Neuronal stem cell (in vitro differentiated cells): ENCODE measurements around the gene JUN.
A peak's percentile ranks its signal among the peaks of the same experiment; 100 is the strongest.

ENCODE experiments used
- DNase-seq: peaks from one replicate; pipeline ENCODE4 v3.0.0-alpha.2; 2013; ENCODE audit warnings: low spot score
- H2AFZ ChIP-seq: one replicate; pipeline ENCODE4 v1.6.1; 2013; ENCODE audit warnings: mild to moderate bottlenecking, low read length, inconsistent platforms
- H2AK5ac ChIP-seq: 2 replicates; pipeline ENCODE4 v1.6.1; 2013; ENCODE audit warnings: low read depth, mild to moderate bottlenecking, inconsistent platforms, low read length, moderate library complexity, mixed read lengths
- H2BK120ac ChIP-seq: 2 replicates; pipeline ENCODE4 v1.6.1; 2013; ENCODE audit warnings: low read depth, mild to moderate bottlenecking, inconsistent platforms, low read length, moderate library complexity, mixed read lengths
- H2BK12ac ChIP-seq: one replicate; pipeline ENCODE4 v1.6.1; 2013; ENCODE audit warnings: low read length, inconsistent platforms
- H2BK15ac ChIP-seq: 2 replicates; pipeline ENCODE4 v1.6.1; 2013; ENCODE audit warnings: mild to moderate bottlenecking, low read length, inconsistent platforms, mixed read lengths
- H2BK5ac ChIP-seq: one replicate; pipeline ENCODE4 v1.6.1; 2013; ENCODE audit warnings: inconsistent platforms, mild to moderate bottlenecking, low read length, moderate library complexity
- H3K14ac ChIP-seq: one replicate; pipeline ENCODE4 v1.6.1; 2013; ENCODE audit warnings: low read length, inconsistent platforms
- H3K18ac ChIP-seq: 2 replicates; pipeline ENCODE4 v1.6.1; 2013; ENCODE audit warnings: low read length, inconsistent platforms
- H3K23ac ChIP-seq: 2 replicates; pipeline ENCODE4 v1.6.1; 2013; ENCODE audit warnings: low read depth, mild to moderate bottlenecking, mixed read lengths, low read length, inconsistent platforms; ENCODE audit not compliant: poor library complexity
- H3K27ac ChIP-seq: replicated peaks from 3 replicates; pipeline ENCODE4 v1.5.1; 2013; ENCODE audit warnings: low read length, inconsistent platforms
- H3K27me3 ChIP-seq, 3 experiments: 2 replicates each; pipeline ENCODE4 v1.6.1; 2013; ENCODE audit warnings: low read length in 3 of 3, mild to moderate bottlenecking in 2 of 3, inconsistent platforms in 1 of 3, low read depth in 1 of 3, mixed read lengths in 1 of 3, moderate library complexity in 1 of 3; ENCODE audit not compliant: control insufficient read depth in 3 of 3, insufficient read depth in 3 of 3
- H3K36me3 ChIP-seq, 2 donors: replicated peaks in 1 of 2; 2 replicates each; pipeline ENCODE4 v1.6.1; 2013; ENCODE audit warnings: low read length in 2 of 2; ENCODE audit not compliant: control insufficient read depth in 2 of 2, insufficient read depth in 2 of 2
- H3K4ac ChIP-seq: 2 replicates; pipeline ENCODE4 v1.6.1; 2013; ENCODE audit warnings: inconsistent platforms, mild to moderate bottlenecking, low read length, moderate library complexity
- H3K4me1 ChIP-seq, 2 donors: 1 replicate in 1 of 2; 2 replicates in 1 of 2; pipeline ENCODE4 v1.6.1; 2013; ENCODE audit warnings: low read length in 2 of 2, low read depth in 1 of 2; ENCODE audit not compliant: control insufficient read depth in 2 of 2, insufficient read depth in 1 of 2
- H3K4me2 ChIP-seq: one replicate; pipeline ENCODE4 v1.6.1; 2013; ENCODE audit warnings: mild to moderate bottlenecking, low read length, inconsistent platforms; ENCODE audit not compliant: insufficient read depth, poor library complexity, severe bottlenecking
- H3K4me3 ChIP-seq, 2 donors: 2 replicates each; pipeline ENCODE4 v1.5.1; 2013; ENCODE audit warnings: low read length in 2 of 2, mild to moderate bottlenecking in 2 of 2, inconsistent platforms in 1 of 2, moderate library complexity in 1 of 2
- H3K79me1 ChIP-seq: one replicate; pipeline ENCODE4 v1.6.1; 2013; ENCODE audit warnings: low read depth, mild to moderate bottlenecking, inconsistent platforms, low read length, moderate library complexity
- H3K9ac ChIP-seq: one replicate; pipeline ENCODE4 v1.6.1; 2013; ENCODE audit warnings: mild to moderate bottlenecking, low read depth, low read length, inconsistent platforms; ENCODE audit not compliant: poor library complexity
- H3K9me3 ChIP-seq, 2 donors: replicated peaks in 1 of 2; 2 replicates each; pipeline versions ENCODE3 to v1.6.1; 2013; ENCODE audit warnings: low read length in 2 of 2, mild to moderate bottlenecking in 2 of 2, inconsistent platforms in 1 of 2, low read depth in 1 of 2, mixed read lengths in 1 of 2, moderate library complexity in 1 of 2; ENCODE audit not compliant: control insufficient read depth in 2 of 2, insufficient read depth in 1 of 2
- H4K8ac ChIP-seq: one replicate; pipeline ENCODE4 v1.6.1; 2013; ENCODE audit warnings: low read depth, mild to moderate bottlenecking, inconsistent platforms, low read length, moderate library complexity
- H4K91ac ChIP-seq: one replicate; pipeline ENCODE4 v1.6.1; 2013; ENCODE audit warnings: low read length, low read depth, mild to moderate bottlenecking, inconsistent platforms; ENCODE audit not compliant: poor library complexity
- WGBS, 2 donors: extraction: QIAGEN DNeasy Blood & Tissue Kit; methylation state at CpG; one replicate each; pipeline ENCODE4 v1.1.7; 2013; ENCODE audit warnings: missing lambda C conversion rate in 2 of 2, mixed read lengths in 1 of 2; ENCODE audit not compliant: insufficient read length in 2 of 2, insufficient replicate concordance in 1 of 2; ENCODE audit errors: extremely low coverage in 2 of 2; 5-methylcytosine and 5-hydroxymethylcytosine counted together

Gene JUN

DNA sequence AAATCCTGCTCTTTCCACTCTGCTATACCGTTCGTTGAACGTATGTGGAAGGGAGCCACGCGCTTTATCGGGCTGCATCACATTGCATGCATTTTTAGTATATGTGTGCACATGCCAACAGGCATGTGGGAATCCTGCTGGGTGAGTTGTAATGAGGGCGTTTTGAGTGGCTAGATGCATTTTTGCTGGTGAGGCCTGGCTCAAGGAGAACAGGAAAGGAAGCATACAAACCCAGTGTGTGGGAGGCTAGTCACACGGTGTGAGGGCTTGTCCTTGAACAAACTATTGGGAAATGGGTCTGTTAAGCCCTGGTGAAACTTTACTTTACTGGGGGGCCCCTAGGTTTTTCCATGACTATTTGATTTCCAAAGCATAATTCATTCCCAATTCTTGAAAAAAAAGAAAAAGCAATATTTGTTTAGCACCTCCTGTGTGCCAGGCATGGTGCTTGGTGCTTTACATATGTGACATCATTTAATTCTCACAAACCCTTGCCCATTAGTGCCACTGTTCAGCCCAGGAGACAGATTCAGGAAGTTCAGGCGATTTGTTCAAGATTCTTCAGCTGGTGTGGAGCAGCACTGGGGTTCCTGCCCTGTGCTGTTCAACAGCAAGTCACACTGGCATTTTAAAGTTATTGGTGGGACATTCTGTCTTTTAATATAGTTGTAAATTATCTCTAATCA lies 25.6 kb upstream of the JUN start:
- WGBS, 2 donors = no CpG with 5 or more reads among the region's 9 CpGs
- Histone ChIP-seq H2AFZ (no peak overlapping the region), H3K4me3 (no peak overlapping the region), H2BK120ac (no peak overlapping the region), H4K91ac (no peak overlapping the region), H3K4me2 (no peak overlapping the region), H3K9ac (no peak overlapping the region), H3K27me3 (peaks cover 0 to 8% (median 0%) of the 10 kb centered on the region in 3 experiments), H3K4ac (no peak overlapping the region), H3K79me1 (no peaks in the 10 kb centered on the region), H2BK15ac (no peak overlapping the region), H3K23ac (no peak overlapping the region), H4K8ac (no peak overlapping the region), H3K27ac (no peak overlapping the region), H2AK5ac (no peak overlapping the region), H2BK12ac (no peak overlapping the region), H3K4me1 (peaks cover 0 to 2% of the 10 kb centered on the region in 2 donors), H3K18ac (peak overlapping the region; percentile 54), H3K14ac (no peak overlapping the region), H3K36me3 (no peaks in the 10 kb centered on the region), H2BK5ac (no peak overlapping the region), H3K9me3 (peaks cover 0 to under 1% of the 10 kb centered on the region in 2 donors)
- DNase-seq = no peak

DNA sequence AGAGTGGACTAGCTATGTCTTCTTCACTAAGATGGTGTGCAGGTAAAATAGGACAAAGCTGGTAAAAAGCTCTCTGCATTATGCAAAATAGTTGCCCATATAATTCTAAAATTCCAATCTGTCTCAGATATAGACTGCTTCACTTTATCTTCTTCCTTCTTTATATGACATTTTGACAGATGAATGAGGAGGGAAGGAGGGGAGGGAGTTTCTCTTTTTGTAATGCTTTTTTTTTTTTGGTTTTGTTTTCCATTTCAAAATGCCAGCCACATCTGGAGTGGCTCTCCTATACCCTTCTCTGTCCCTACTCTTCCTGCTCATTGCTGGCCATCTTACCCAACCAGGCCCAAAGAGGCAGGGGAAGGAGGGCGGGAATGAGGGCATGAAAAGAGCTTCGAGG lies 24.2 kb upstream of the JUN start:
- Histone ChIP-seq H3K9ac (no peak overlapping the region), H2AK5ac (no peak overlapping the region), H3K23ac (no peak overlapping the region), H3K27ac (no peak overlapping the region), H3K4ac (no peak overlapping the region), H2BK5ac (no peak overlapping the region), H3K79me1 (no peaks in the 10 kb centered on the region), H3K4me3 (no peak overlapping the region), H3K14ac (no peak overlapping the region), H2BK15ac (no peak overlapping the region), H3K36me3 (no peaks in the 10 kb centered on the region), H2AFZ (no peak overlapping the region), H3K9me3 (no peaks in the 10 kb centered on the region), H3K27me3 (peaks cover 0 to 10% (median 0%) of the 10 kb centered on the region in 3 experiments), H3K18ac (no peak overlapping the region), H3K4me1 (no peaks in the 10 kb centered on the region), H4K91ac (no peak overlapping the region), H2BK12ac (no peak overlapping the region), H4K8ac (no peak overlapping the region), H3K4me2 (no peak overlapping the region), H2BK120ac (no peak overlapping the region)
- DNase-seq = no peak
- WGBS, 2 donors = no CpG with 5 or more reads among the region's 2 CpGs

DNA sequence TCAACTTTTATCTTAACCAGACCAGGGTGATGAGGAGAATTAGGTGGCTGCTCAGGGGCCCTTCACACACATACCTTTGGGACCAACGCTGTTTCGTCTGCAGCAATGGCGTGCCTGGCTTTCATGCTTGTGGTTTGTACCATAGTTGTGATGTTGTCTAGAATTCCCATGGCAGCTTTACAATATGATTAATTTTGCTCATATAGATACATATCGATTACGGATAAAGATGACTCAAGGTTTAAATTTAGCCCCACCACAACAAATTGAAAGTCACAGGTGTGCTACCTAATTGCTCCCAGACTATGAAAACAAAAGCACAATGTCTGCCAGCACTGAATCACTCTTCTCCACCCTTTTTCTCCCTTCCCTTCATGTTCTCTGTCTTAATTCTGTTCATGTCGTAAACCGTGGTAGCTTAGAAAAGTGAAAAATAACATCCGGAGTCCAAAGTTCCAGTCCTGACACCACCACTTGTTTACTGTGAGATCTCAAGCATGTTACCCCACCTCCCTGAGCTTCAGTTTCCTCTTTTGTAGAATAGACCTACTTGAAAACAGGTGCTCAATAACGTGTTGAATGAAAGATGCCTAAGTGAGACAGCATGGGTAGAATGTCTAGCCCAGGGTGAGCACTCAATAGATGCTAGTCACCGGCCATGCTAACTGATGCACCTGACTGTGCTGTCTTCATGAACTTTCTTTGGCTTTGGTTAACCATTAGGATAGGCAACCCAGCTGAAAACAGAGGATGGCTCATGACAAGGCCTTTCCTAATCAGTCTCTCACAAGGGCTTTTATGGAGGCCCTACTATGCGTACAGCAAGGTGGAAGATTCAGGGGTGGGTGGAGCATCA lies 22.1 kb upstream of the JUN start:
- no peaks in the 10 kb centered on the region for H3K79me1 ChIP-seq
- H3K9me3 ChIP-seq = no peaks in the 10 kb centered on the region
- H2AK5ac ChIP-seq = no peak overlapping the region
- H4K8ac ChIP-seq = no peak overlapping the region
- H3K9ac ChIP-seq = no peak overlapping the region
- H4K91ac ChIP-seq = no peak overlapping the region
- H3K18ac ChIP-seq = no peak overlapping the region
- no peak overlapping the region for H3K23ac ChIP-seq
- no peak overlapping the region for H3K4ac ChIP-seq
- no peak overlapping the region for H3K4me2 ChIP-seq
- H3K4me3 ChIP-seq = no peak overlapping the region
- H3K14ac ChIP-seq = no peak overlapping the region
- WGBS, 2 donors = no CpG with 5 or more reads among the region's 11 CpGs
- no peak overlapping the region for H2BK12ac ChIP-seq
- no peak overlapping the region for H2BK15ac ChIP-seq
- DNase-seq = no peak
- no peak overlapping the region for H2BK5ac ChIP-seq
- H3K27ac ChIP-seq = no peak overlapping the region
- no peak overlapping the region for H2BK120ac ChIP-seq
- no peaks in the 10 kb centered on the region for H3K36me3 ChIP-seq
- peaks cover 0 to 1% of the 10 kb centered on the region in 2 donors for H3K4me1 ChIP-seq
- peaks cover 0 to 13% (median 0%) of the 10 kb centered on the region in 3 experiments for H3K27me3 ChIP-seq
- H2AFZ ChIP-seq = no peak overlapping the region

DNA sequence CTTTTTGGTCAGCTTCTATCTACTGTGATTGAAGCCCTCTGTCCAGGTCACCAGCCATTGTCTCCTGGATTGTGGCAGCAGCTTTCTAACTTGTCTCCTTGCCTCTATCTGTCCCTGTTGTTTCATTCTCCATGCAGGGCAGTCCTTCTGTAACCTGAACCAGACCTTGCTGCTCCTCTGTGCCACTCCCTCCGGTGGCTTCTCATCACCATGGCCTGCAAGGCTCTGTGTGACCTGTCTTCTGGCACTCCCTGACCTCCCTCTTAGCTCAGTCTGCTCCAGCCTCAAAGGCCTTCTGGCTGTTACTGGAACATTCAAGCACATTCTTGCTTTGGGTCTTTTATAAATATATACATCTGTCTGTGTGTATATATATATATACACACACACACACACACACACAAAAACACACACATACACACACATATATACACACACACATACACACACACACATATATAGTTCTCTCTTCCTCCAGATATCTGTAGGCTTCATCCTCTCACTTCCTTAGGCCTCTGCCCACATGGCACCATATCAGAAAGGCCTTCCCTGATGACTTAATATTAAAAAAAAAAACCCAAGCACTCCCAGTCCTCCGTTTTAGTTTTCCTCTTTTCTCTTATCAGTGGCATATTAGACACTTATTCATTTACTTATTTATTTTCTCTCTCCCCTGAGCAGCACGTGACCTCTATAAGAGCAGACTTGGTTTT lies 21.2 kb upstream of the JUN start:
- Histone ChIP-seq H3K9me3 (no peaks in the 10 kb centered on the region), H2BK12ac (no peak overlapping the region), H4K8ac (no peak overlapping the region), H3K4me2 (no peak overlapping the region), H3K18ac (no peak overlapping the region), H3K27ac (no peak overlapping the region), H2BK15ac (no peak overlapping the region), H2BK120ac (no peak overlapping the region), H3K27me3 (peaks cover 0 to 12% (median 0%) of the 10 kb centered on the region in 3 experiments), H3K4me3 (no peak overlapping the region), H3K23ac (no peak overlapping the region), H3K9ac (no peak overlapping the region), H3K36me3 (no peaks in the 10 kb centered on the region), H3K4me1 (peaks cover 0 to 1% of the 10 kb centered on the region in 2 donors), H3K4ac (no peak overlapping the region), H3K14ac (no peak overlapping the region), H2BK5ac (no peak overlapping the region), H2AFZ (no peak overlapping the region), H4K91ac (no peak overlapping the region), H2AK5ac (no peak overlapping the region), H3K79me1 (no peaks in the 10 kb centered on the region)
- WGBS, 2 donors = no CpG with 5 or more reads among the region's 3 CpGs
- no peak for DNase-seq
